GM19043 (cell line): ENCODE data around the gene NAP1L4.

Source experiments
- ATAC-seq: cut with Tn5 transposase; IDR thresholded peaks from one replicate; pipeline ENCODE4 v1.9.1; 2021; ENCODE audit warnings: low read depth; ENCODE audit not compliant: unreplicated experiment

NAP1L4 gene

GRCh38 chr11:2896047-2896446 lies 96.1 kb downstream of the NAP1L4 start:
- ATAC-seq: no peak
